Measurements from ENCODE around the gene ADGRD1.
"Not testable (repeated sequence)": the region's sequence is repeated elsewhere in the genome, so short reads cannot be mapped to it uniquely, and the experiment has no call there.

The ADGRD1 gene

DNA sequence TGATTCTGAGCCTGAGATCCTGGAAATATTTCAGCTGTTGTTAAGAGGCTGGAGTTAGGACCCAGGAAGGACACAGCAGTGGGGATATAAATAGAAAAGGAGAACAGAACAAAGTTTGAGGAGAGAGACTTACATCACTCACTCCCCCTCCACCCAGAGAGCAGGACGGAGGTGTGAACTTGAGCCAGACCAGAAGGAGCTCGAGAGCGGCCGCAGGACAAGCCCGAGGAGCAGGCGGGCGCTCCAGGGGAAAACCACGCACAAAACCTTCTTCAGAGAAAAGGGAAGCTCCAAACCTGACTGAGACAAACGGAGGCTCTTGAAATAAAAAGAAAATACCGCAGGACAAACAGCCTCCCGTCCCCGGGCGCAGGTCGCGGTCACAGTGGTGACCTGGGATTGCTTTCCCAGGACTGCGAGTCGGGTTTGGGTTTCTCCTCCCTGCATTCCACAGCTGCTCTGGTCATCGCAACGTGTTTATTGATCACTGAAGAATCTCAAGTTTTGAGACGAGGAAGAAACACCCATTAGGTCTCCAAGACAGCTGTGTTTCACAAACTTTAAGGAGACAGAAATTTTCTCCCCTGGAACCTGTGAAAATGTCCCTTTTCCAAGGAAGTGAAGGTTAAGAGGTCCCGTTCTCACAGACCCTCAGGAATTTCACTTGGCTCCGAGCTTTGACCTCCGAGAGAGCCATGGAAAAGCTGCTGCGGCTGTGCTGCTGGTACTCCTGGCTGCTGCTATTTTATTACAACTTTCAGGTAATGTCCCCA is at the start of gene ADGRD1:
TSS of gene ADGRD1 (plus strand) at position 137 of the 773 bp plus-strand sequence. CDS start at position 696, 559 bp downstream.
- Histone ChIP-seq H3K9me3 (ENCODE audit: low read length) (no peaks in the 10 kb centered on the region), H3K4me1 (ENCODE audit: insufficient read depth, low read length) (peaks cover 3% of the 10 kb centered on the region), H3K27me3 (ENCODE audit: insufficient read depth, low read length) (peaks cover 6% of the 10 kb centered on the region), H2AFZ (ENCODE audit: low read depth, low read length) (no peak within 1 kb of the TSS), H3K36me3 (ENCODE audit: insufficient read depth, low read length) (no peaks in the 10 kb centered on the region), H3K4me3 (ENCODE audit: low read length) (no peak within 1 kb of the TSS)

DNA sequence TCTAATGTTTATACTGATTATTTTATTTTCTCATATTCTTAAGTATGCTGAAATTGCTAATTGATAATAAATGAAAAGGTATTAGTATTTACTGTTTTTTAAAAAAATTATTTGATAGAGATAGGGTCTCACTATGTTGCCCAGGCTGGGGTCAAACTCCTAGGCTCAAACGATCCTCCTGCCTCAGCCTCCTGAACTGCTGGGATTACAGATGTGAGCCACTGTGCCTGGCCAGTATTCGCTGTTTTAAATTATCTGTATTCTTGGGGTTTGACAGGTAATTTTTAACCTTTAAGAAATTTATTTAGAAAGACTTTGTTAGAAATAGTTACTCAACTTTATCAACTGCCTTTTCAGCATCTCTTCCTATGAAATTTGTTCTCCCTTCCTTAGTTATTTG is 49.6 kb upstream of the ADGRD1 start:
- Histone ChIP-seq H3K4me3 (ENCODE audit: low read length) (no peak overlapping the region), H3K36me3 (ENCODE audit: insufficient read depth, low read length) (no peaks in the 10 kb centered on the region), H2AFZ (ENCODE audit: low read depth, low read length) (no peak overlapping the region), H3K4me1 (ENCODE audit: insufficient read depth, low read length) (no peaks in the 10 kb centered on the region), H3K9me3 (ENCODE audit: low read length) (no peaks in the 10 kb centered on the region), H3K27me3 (ENCODE audit: insufficient read depth, low read length) (no peaks in the 10 kb centered on the region)

DNA sequence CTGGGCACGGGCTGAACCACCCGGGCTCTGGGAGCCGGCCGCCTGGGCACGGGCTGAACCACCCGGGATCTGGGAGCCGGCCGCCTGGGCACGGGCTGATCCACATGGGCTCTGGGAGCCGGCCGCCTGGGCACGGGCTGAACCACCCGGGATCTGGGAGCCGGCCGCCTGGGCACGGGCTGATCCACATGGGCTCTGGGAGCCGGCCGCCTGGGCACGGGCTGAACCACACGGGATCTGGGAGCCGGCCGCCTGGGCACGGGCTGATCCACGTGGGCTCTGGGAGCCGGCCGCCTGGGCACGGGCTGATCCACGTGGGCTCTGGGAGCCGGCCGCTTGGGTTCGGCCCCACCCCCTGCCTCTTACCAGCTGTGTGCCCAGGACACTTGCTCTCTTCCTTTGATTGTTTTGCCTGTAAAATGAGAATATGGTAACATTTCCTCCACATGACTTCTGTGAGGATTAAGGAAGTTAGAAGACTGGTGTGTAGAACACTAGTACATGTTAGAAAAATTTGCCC is 48.7 kb upstream of the ADGRD1 start:
- H3K36me3 ChIP-seq (ENCODE audit: insufficient read depth, low read length); H3K9me3 ChIP-seq (ENCODE audit: low read length); H3K27me3 ChIP-seq (ENCODE audit: insufficient read depth, low read length); H3K4me1 ChIP-seq (ENCODE audit: insufficient read depth, low read length); H3K4me3 ChIP-seq (ENCODE audit: low read length); H2AFZ ChIP-seq (ENCODE audit: low read depth, low read length): not testable (repeated sequence)

- Histone ChIP-seq H2AFZ (ENCODE audit: low read depth, low read length) (no peak overlapping the region), H3K36me3 (ENCODE audit: insufficient read depth, low read length) (no peaks in the 10 kb centered on the region), H3K9me3 (ENCODE audit: low read length) (peaks cover 2% of the 10 kb centered on the region), H3K27me3 (ENCODE audit: insufficient read depth, low read length) (no peaks in the 10 kb centered on the region), H3K4me1 (ENCODE audit: insufficient read depth, low read length) (no peaks in the 10 kb centered on the region), H3K4me3 (ENCODE audit: low read length) (no peak overlapping the region)
These were observed 44.6 kb upstream of the ADGRD1 start for GRCh38 chr12:130909111-130909510.

- Histone ChIP-seq H3K4me3 (ENCODE audit: low read length) (no peak overlapping the region), H3K4me1 (ENCODE audit: insufficient read depth, low read length) (no peaks in the 10 kb centered on the region), H3K36me3 (ENCODE audit: insufficient read depth, low read length) (no peaks in the 10 kb centered on the region), H3K27me3 (ENCODE audit: insufficient read depth, low read length) (no peaks in the 10 kb centered on the region), H2AFZ (ENCODE audit: low read depth, low read length) (no peak overlapping the region), H3K9me3 (ENCODE audit: low read length) (peaks cover 2% of the 10 kb centered on the region)
These were observed 42.5 kb upstream of the ADGRD1 start for GRCh38 chr12:130911193-130911592.

- no peaks in the 10 kb centered on the region for H3K27me3 ChIP-seq (ENCODE audit: insufficient read depth, low read length)
- H2AFZ ChIP-seq (ENCODE audit: low read depth, low read length): no peak overlapping the region
- H3K36me3 ChIP-seq (ENCODE audit: insufficient read depth, low read length): no peaks in the 10 kb centered on the region
- H3K4me3 ChIP-seq (ENCODE audit: low read length): no peak overlapping the region
- peaks cover 4% of the 10 kb centered on the region for H3K4me1 ChIP-seq (ENCODE audit: insufficient read depth, low read length)
- H3K9me3 ChIP-seq (ENCODE audit: low read length): peaks cover 2% of the 10 kb centered on the region
These were observed 41.8 kb upstream of the ADGRD1 start for GRCh38 chr12:130911933-130912332.

- H3K27me3 ChIP-seq (ENCODE audit: insufficient read depth, low read length): peaks cover 4% of the 10 kb centered on the region
- peaks cover 5% of the 10 kb centered on the region for H3K9me3 ChIP-seq (ENCODE audit: low read length)
- H3K4me3 ChIP-seq (ENCODE audit: low read length): no peak overlapping the region
- no peaks in the 10 kb centered on the region for H3K36me3 ChIP-seq (ENCODE audit: insufficient read depth, low read length)
- no peak overlapping the region for H2AFZ ChIP-seq (ENCODE audit: low read depth, low read length)
- peaks cover 4% of the 10 kb centered on the region for H3K4me1 ChIP-seq (ENCODE audit: insufficient read depth, low read length)
These were observed 37.3 kb upstream of the ADGRD1 start for GRCh38 chr12:130916241-130916911.

- peaks cover 4% of the 10 kb centered on the region for H3K27me3 ChIP-seq (ENCODE audit: insufficient read depth, low read length)
- H3K9me3 ChIP-seq (ENCODE audit: low read length): peaks cover 7% of the 10 kb centered on the region
- H3K4me1 ChIP-seq (ENCODE audit: insufficient read depth, low read length): peaks cover 4% of the 10 kb centered on the region
- H3K4me3 ChIP-seq (ENCODE audit: low read length): no peak overlapping the region
- H2AFZ ChIP-seq (ENCODE audit: low read depth, low read length): no peak overlapping the region
- no peaks in the 10 kb centered on the region for H3K36me3 ChIP-seq (ENCODE audit: insufficient read depth, low read length)
These were observed 36.1 kb upstream of the ADGRD1 start for GRCh38 chr12:130917607-130918006.

GRCh38 chr12:130919086-130919485 is 34.6 kb upstream of the ADGRD1 start:
- Histone ChIP-seq H2AFZ (ENCODE audit: low read depth, low read length) (no peak overlapping the region), H3K36me3 (ENCODE audit: insufficient read depth, low read length) (no peaks in the 10 kb centered on the region), H3K9me3 (ENCODE audit: low read length) (peaks cover 5% of the 10 kb centered on the region), H3K4me3 (ENCODE audit: low read length) (no peak overlapping the region), H3K27me3 (ENCODE audit: insufficient read depth, low read length) (peaks cover 4% of the 10 kb centered on the region), H3K4me1 (ENCODE audit: insufficient read depth, low read length) (peaks cover 4% of the 10 kb centered on the region)

- Histone ChIP-seq H3K36me3 (ENCODE audit: insufficient read depth, low read length) (no peaks in the 10 kb centered on the region), H2AFZ (ENCODE audit: low read depth, low read length) (no peak overlapping the region), H3K4me1 (ENCODE audit: insufficient read depth, low read length) (peaks cover 4% of the 10 kb centered on the region), H3K4me3 (ENCODE audit: low read length) (no peak overlapping the region), H3K27me3 (ENCODE audit: insufficient read depth, low read length) (peaks cover 4% of the 10 kb centered on the region), H3K9me3 (ENCODE audit: low read length) (peaks cover 5% of the 10 kb centered on the region)
These were observed 33.5 kb upstream of the ADGRD1 start for GRCh38 chr12:130920119-130920703.

DNA sequence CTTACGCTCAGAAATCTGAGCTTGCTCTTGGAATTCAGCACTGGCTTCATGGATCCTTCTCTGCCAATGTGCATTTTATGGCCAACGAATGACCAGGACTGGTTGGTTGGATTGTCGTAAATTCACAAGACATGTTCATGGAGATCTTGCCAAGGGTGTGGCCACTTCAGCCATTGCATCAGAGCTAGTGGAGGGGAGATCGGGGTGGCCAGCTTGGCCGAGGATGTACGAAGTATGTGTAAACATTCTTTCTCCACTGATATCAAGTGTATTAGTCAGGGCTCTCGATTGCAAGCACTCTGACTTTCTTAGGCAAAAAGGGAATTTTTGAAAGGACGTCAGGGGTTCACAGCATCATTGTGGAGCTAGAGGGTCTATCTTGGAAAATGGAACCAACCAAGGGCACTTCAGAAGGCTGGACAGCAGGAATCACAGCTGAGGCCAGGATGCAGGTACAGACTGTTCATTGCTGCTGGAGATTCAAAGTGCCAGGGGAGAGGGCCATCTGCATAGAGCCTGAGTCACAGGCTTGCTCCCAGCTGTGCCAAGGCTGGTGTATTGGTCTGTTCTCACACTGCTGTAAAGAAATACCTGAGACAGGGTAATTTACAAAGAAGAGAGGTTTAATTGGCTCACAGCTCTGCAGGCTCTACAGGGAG is 32.9 kb upstream of the ADGRD1 start:
- Histone ChIP-seq H3K27me3 (ENCODE audit: insufficient read depth, low read length) (peaks cover 4% of the 10 kb centered on the region), H3K4me1 (ENCODE audit: insufficient read depth, low read length) (peaks cover 4% of the 10 kb centered on the region), H2AFZ (ENCODE audit: low read depth, low read length) (no peak overlapping the region), H3K9me3 (ENCODE audit: low read length) (peaks cover 5% of the 10 kb centered on the region), H3K4me3 (ENCODE audit: low read length) (no peak overlapping the region), H3K36me3 (ENCODE audit: insufficient read depth, low read length) (no peaks in the 10 kb centered on the region)

GRCh38 chr12:130922511-130922953 is 31.2 kb upstream of the ADGRD1 start:
- no peak overlapping the region for H2AFZ ChIP-seq (ENCODE audit: low read depth, low read length)
- H3K9me3 ChIP-seq (ENCODE audit: low read length): peaks cover 5% of the 10 kb centered on the region
- no peaks in the 10 kb centered on the region for H3K36me3 ChIP-seq (ENCODE audit: insufficient read depth, low read length)
- H3K4me1 ChIP-seq (ENCODE audit: insufficient read depth, low read length): no peaks in the 10 kb centered on the region
- no peak overlapping the region for H3K4me3 ChIP-seq (ENCODE audit: low read length)
- H3K27me3 ChIP-seq (ENCODE audit: insufficient read depth, low read length): peaks cover 4% of the 10 kb centered on the region
